ENCODE data around the gene UBA52. TPM values are rescaled to one million over a fixed set of nuclear protein-coding genes. Genes with fewer than 3 reads are reported as not detected.
"Not testable (repeated sequence)": the region's sequence is repeated elsewhere in the genome, so short reads cannot be mapped to it uniquely, and the experiment has no call there.

UBA52 gene
- total RNA-seq, 1 experiment from 2014 or later = 1,265 TPM

GRCh38 chr19:18539372-18539771 is 32.3 kb upstream of the UBA52 start:
- Histone ChIP-seq H4K20me1 (ENCODE audit: control insufficient read depth, insufficient read depth, insufficient read length) (no peaks in the 10 kb centered on the region), H2BK12ac (ENCODE audit: insufficient read length, low read depth, low read length) (no peak overlapping the region), H3K4me2 (ENCODE audit: insufficient read depth, insufficient read length, low read length) (no peak overlapping the region), H4K5ac (ENCODE audit: insufficient read length, low read depth, low read length) (no peak overlapping the region), H2BK15ac (ENCODE audit: low read depth, low read length) (no peak overlapping the region), H3K23ac (ENCODE audit: insufficient read length, low read depth, low read length) (no peak overlapping the region), H3K27me3 (ENCODE audit: insufficient read depth, low read length) (no peaks in the 10 kb centered on the region), H2BK5ac (ENCODE audit: insufficient read length, low read length) (no peak overlapping the region), H4K8ac (replicated peaks; ENCODE audit: insufficient read length, low read depth, low read length) (no peak overlapping the region), H3K79me1 (ENCODE audit: insufficient read depth, low read depth, low read length, poor library complexity, severe bottlenecking) (peaks cover 3% of the 10 kb centered on the region), H2AK5ac (ENCODE audit: insufficient read length, low read length) (no peak overlapping the region), H3K4ac (ENCODE audit: low read depth, low read length) (no peak overlapping the region), H3K56ac (ENCODE audit: insufficient read length, low read depth, low read length) (no peak overlapping the region), H2BK120ac (ENCODE audit: low read depth, low read length, poor library complexity, severe bottlenecking) (no peak overlapping the region), H4K91ac (ENCODE audit: insufficient read length, low read depth, low read length) (no peak overlapping the region), H3K18ac (ENCODE audit: insufficient read length, low read depth, low read length) (no peak overlapping the region), H3K14ac (ENCODE audit: insufficient read depth, low read length) (no peak overlapping the region), H2BK20ac (ENCODE audit: low read depth, low read length, poor library complexity, severe bottlenecking) (no peak overlapping the region), H3K79me2 (ENCODE audit: insufficient read depth, low read length) (no peaks in the 10 kb centered on the region), H3T11ph (ENCODE audit: low read length) (no peak overlapping the region), H3K9me3 (ENCODE audit: control insufficient read depth, low read depth, low read length) (no peaks in the 10 kb centered on the region), H3K27ac (ENCODE audit: insufficient read length, low read depth, low read length) (no peak overlapping the region), H3K9ac (ENCODE audit: extremely low read depth, insufficient read length, low read length) (no peak overlapping the region), H2AFZ (ENCODE audit: low read length) (no peak overlapping the region), H3K23me2 (ENCODE audit: insufficient read length, low read depth, low read length, poor library complexity, severe bottlenecking) (peaks cover 8% of the 10 kb centered on the region), H3K4me1 (ENCODE audit: insufficient read depth, low read length) (0 out of 2 replicates have a peak, but pooled peaks cover 2% of the 10 kb centered on the region)
- Mint-ChIP-seq H3K4me3 (no peak overlapping the region), H3K36me3 (ENCODE audit: insufficient read depth in 1 of 3, low read depth in 3 of 3) (peaks cover 22 to 67% (median 67%) of the 10 kb centered on the region in 3 experiments; a peak in 6 of 7 replicates), H3K4me1 (peaks cover 10 to 12% of the 10 kb centered on the region in 2 experiments), H3K27me3 (ENCODE audit: low read depth) (no peaks in the 10 kb centered on the region), H3K9me3 (no peaks in the 10 kb centered on the region), H3K27ac (no peak overlapping the region)
- WGBS (ENCODE audit: extremely low coverage, insufficient read length, low lambda C conversion rate) = no CpG with 5 or more reads among the region's 19 CpGs
- no peak for DNase-seq
- no peak for TF ChIP-seq CTCF (conservative IDR thresholded peaks at IDR 0.05)

GRCh38 chr19:18540200-18540599 is 31.5 kb upstream of the UBA52 start:
- not testable (repeated sequence) for H3K4ac ChIP-seq (ENCODE audit: low read depth, low read length); H4K20me1 ChIP-seq (ENCODE audit: control insufficient read depth, insufficient read depth, insufficient read length); H2BK15ac ChIP-seq (ENCODE audit: low read depth, low read length); H3K27ac ChIP-seq (ENCODE audit: insufficient read length, low read depth, low read length); H2BK5ac ChIP-seq (ENCODE audit: insufficient read length, low read length); DNase-seq; H4K91ac ChIP-seq (ENCODE audit: insufficient read length, low read depth, low read length); H3K9ac ChIP-seq (ENCODE audit: extremely low read depth, insufficient read length, low read length); H3K56ac ChIP-seq (ENCODE audit: insufficient read length, low read depth, low read length); H2AK5ac ChIP-seq (ENCODE audit: insufficient read length, low read length); H3K27me3 ChIP-seq (ENCODE audit: insufficient read depth, low read length); H3K79me2 ChIP-seq (ENCODE audit: insufficient read depth, low read length); H2BK20ac ChIP-seq (ENCODE audit: low read depth, low read length, poor library complexity, severe bottlenecking); H3K27me3 Mint-ChIP-seq (ENCODE audit: low read depth); H2BK12ac ChIP-seq (ENCODE audit: insufficient read length, low read depth, low read length); H3K9me3 Mint-ChIP-seq; H3K14ac ChIP-seq (ENCODE audit: insufficient read depth, low read length); H3K23ac ChIP-seq (ENCODE audit: insufficient read length, low read depth, low read length); H2AFZ ChIP-seq (ENCODE audit: low read length); H3T11ph ChIP-seq (ENCODE audit: low read length); H3K4me1 ChIP-seq (ENCODE audit: insufficient read depth, low read length); H3K4me2 ChIP-seq (ENCODE audit: insufficient read depth, insufficient read length, low read length); H3K27ac Mint-ChIP-seq; H3K9me3 ChIP-seq (ENCODE audit: control insufficient read depth, low read depth, low read length); H3K18ac ChIP-seq (ENCODE audit: insufficient read length, low read depth, low read length); H4K5ac ChIP-seq (ENCODE audit: insufficient read length, low read depth, low read length); H4K8ac ChIP-seq (replicated peaks; ENCODE audit: insufficient read length, low read depth, low read length); H3K23me2 ChIP-seq (ENCODE audit: insufficient read length, low read depth, low read length, poor library complexity, severe bottlenecking); H3K79me1 ChIP-seq (ENCODE audit: insufficient read depth, low read depth, low read length, poor library complexity, severe bottlenecking); H3K4me3 Mint-ChIP-seq; H2BK120ac ChIP-seq (ENCODE audit: low read depth, low read length, poor library complexity, severe bottlenecking)
- H3K36me3 Mint-ChIP-seq (ENCODE audit: insufficient read depth in 1 of 3, low read depth in 3 of 3) = peaks cover 21 to 63% (median 63%) of the 10 kb centered on the region in 3 experiments; a peak in 6 of 7 replicates
- H3K4me1 Mint-ChIP-seq = peaks cover 12% of the 10 kb centered on the region in 2 experiments
- WGBS (ENCODE audit: extremely low coverage, insufficient read length, low lambda C conversion rate) = no CpG with 5 or more reads among the region's 1 CpG

Measured in H9 (cell line).